GM12878 (cell line): ENCODE measurements around the gene ZCCHC3. TPM values are rescaled to one million over a fixed set of nuclear protein-coding genes. Genes with fewer than 3 reads are reported as not detected.

Source experiments
- ATAC-seq: fragments of 200-7000 bp; cut with Tn5 transposase; 3 replicates; pipeline ENCODE4 v1.9.1; 2020; ENCODE audit warnings: mild to moderate bottlenecking, moderate library complexity
- BruUV-seq: library from RNA; stranded (reverse); fragments of 400-500 nt; replicated peaks from 2 replicates; lab custom pipeline; 2021; lab: Mats Ljungman, UMichigan
- CTCF ChIA-PET: fragments of 300-600 bp; sonication (Branson Sonifier 250); formaldehyde crosslinking; extraction: SDS; loops from one replicate; lab custom pipeline; 2021; ENCODE audit warnings: inconsistent platforms; lab: Yijun Ruan, JAX
- POLR2A ChIA-PET: fragments of 350-600 bp; formaldehyde crosslinking; extraction: SDS; loops from one replicate; lab custom pipeline; 2021; ENCODE audit warnings: inconsistent platforms; lab: Charles Lee
- RAD21 ChIA-PET: fragments of 300-600 bp; sonication (Branson Sonifier 250); formaldehyde crosslinking; loops from one replicate; lab custom pipeline; 2023; ENCODE audit warnings: antibody characterized with exemption; ENCODE audit not compliant: unreplicated experiment; lab: Charles Lee
- SMC1A ChIA-PET: fragments of 300-600 bp; sonication (Branson Sonifier 250); formaldehyde crosslinking; loops from one replicate; lab custom pipeline; 2023; ENCODE audit not compliant: unreplicated experiment, uncharacterized antibody; lab: Charles Lee
- DNase-seq: peaks from one replicate; pipeline ENCODE4 v3.0.0-alpha.2; 2011; ENCODE audit warnings: low read depth, low spot score
- FAIRE-seq: peaks from 3 replicates; lab custom pipeline; 2011; peaks lifted over from hg19 to GRCh38; lab: Jason Lieb, UNC
- H2AFZ ChIP-seq: 2 replicates; pipeline ENCODE4 v1.6.0; 2011; ENCODE audit warnings: low read depth, low read length, control low read depth; ENCODE audit not compliant: control insufficient read depth
- H3K27ac ChIP-seq: 2 replicates; pipeline ENCODE4 v1.5.1; 2011; ENCODE audit warnings: control low read depth; ENCODE audit not compliant: control insufficient read depth, insufficient read depth
- H3K27me3 ChIP-seq, 2 experiments: replicated peaks in 1 of 2; 2 replicates each; pipeline versions ENCODE4 v1.6.0 to v1.6.1; 2011; ENCODE audit warnings: low read length in 1 of 2; ENCODE audit not compliant: control insufficient read depth in 2 of 2, insufficient read depth in 2 of 2
- H3K36me3 ChIP-seq, 2 experiments: 2 replicates each; pipeline ENCODE4 v1.5.1; 2011; ENCODE audit warnings: low read length in 1 of 2; ENCODE audit not compliant: control insufficient read depth in 2 of 2, insufficient read depth in 2 of 2
- H3K4me1 ChIP-seq: 2 replicates; pipeline ENCODE4 v1.6.1; 2011; ENCODE audit warnings: mild to moderate bottlenecking, low read length, moderate library complexity, mixed read lengths; ENCODE audit not compliant: control insufficient read depth, insufficient read depth
- H3K4me2 ChIP-seq: 2 replicates; pipeline ENCODE4 v1.6.0; 2011; ENCODE audit warnings: control low read depth; ENCODE audit not compliant: control insufficient read depth, insufficient read depth
- H3K4me3 ChIP-seq: fragments of 200-600 bp; sonication (generic); 2 replicates; pipeline ENCODE4 v1.5.1; 2016
- H3K79me2 ChIP-seq: 2 replicates; pipeline ENCODE4 v1.6.0; 2011; ENCODE audit warnings: low read length; ENCODE audit not compliant: control insufficient read depth, insufficient read depth
- H3K9ac ChIP-seq: 2 replicates; pipeline ENCODE4 v1.8.0; 2011; ENCODE audit warnings: low read length, control low read depth, mixed read lengths; ENCODE audit not compliant: control insufficient read depth, insufficient read depth
- H3K9me3 ChIP-seq: replicated peaks from 3 replicates; pipeline ENCODE4 v1.5.1; 2011; ENCODE audit warnings: mild to moderate bottlenecking, low read length; ENCODE audit not compliant: control insufficient read depth, insufficient read depth
- H4K20me1 ChIP-seq: 2 replicates; pipeline ENCODE4 v1.6.0; 2011; ENCODE audit not compliant: control insufficient read depth, insufficient read depth
- HDAC2 ChIP-seq: fragments of 200-600 bp; sonication (generic); IDR thresholded peaks from 2 replicates; pipeline ENCODE4 v1.6.1; 2017
- POLR2A ChIP-seq: IDR thresholded peaks from 2 replicates; pipeline ENCODE4 v1.6.1; 2011; ENCODE audit warnings: low read depth, mild to moderate bottlenecking, low read length
- SIX5 ChIP-seq: IDR thresholded peaks from 2 replicates; pipeline ENCODE4 v1.6.1; 2011; ENCODE audit warnings: mild to moderate bottlenecking, low read depth, low read length, moderate library complexity; ENCODE audit not compliant: severe bottlenecking
- WGBS: methylation state at CpG from one replicate; pipeline ENCODE4 v1.1.6; 2016; ENCODE audit warnings: low lambda C conversion rate; ENCODE audit not compliant: insufficient replicate concordance, insufficient coverage; ENCODE audit errors: missing lambda C conversion rate; 5-methylcytosine and 5-hydroxymethylcytosine counted together
- in situ Hi-C: fragments of 300-500 bp; cut with MboI; formaldehyde crosslinking; loops from 9 replicates; pipeline ENCODE4 v1.14.3; 2018; ENCODE audit warnings: mixed read lengths
- intact Hi-C: fragments of 100-400 bp; cut with micrococcal nuclease; formaldehyde crosslinking; loops from one replicate; pipeline ENCODE4 v1.14.2; 2022; ENCODE audit not compliant: unreplicated experiment
- polyA plus RNA-seq, 11 experiments: library from polyadenylated mRNA; depleted of rRNA in 4 of 11; unstranded in 6 of 11; stranded (reverse) in 5 of 11; fragments of >200 nt; fragmentation: Nextera tagmentation in 4 of 11; fragmentation: Illumina TruSeq in 1 of 11; extraction: Ambion mirVana in 4 of 11; extraction: Trizol in 1 of 11; gene quantifications; 1 replicate in 1 of 11; 2 replicates in 10 of 11; pipeline versions ENCODE4 v1.2.1 to v1.2.3, GENCODE V29; 2011 to 2016; ENCODE audit warnings: inconsistent platforms in 2 of 11, missing spikeins in 2 of 11, low read depth in 1 of 11
- total RNA-seq, 4 experiments: library from RNA; depleted of rRNA in 3 of 4; stranded (reverse); fragments of >200 nt in 3 of 4; fragmentation: Illumina TruSeq in 1 of 4; extraction: Trizol in 1 of 4; gene quantifications; 2 replicates each; pipeline versions ENCODE4 v1.2.1 to v1.2.3, GENCODE V29; 2013 to 2021

ZCCHC3 gene
- total and polyA plus RNA-seq, 10 of the 15 experiments (the other 5 are each of a cell fraction or from before 2014, with no cell fraction given): 5.3 to 36.1 (median 17.2) TPM

DNA sequence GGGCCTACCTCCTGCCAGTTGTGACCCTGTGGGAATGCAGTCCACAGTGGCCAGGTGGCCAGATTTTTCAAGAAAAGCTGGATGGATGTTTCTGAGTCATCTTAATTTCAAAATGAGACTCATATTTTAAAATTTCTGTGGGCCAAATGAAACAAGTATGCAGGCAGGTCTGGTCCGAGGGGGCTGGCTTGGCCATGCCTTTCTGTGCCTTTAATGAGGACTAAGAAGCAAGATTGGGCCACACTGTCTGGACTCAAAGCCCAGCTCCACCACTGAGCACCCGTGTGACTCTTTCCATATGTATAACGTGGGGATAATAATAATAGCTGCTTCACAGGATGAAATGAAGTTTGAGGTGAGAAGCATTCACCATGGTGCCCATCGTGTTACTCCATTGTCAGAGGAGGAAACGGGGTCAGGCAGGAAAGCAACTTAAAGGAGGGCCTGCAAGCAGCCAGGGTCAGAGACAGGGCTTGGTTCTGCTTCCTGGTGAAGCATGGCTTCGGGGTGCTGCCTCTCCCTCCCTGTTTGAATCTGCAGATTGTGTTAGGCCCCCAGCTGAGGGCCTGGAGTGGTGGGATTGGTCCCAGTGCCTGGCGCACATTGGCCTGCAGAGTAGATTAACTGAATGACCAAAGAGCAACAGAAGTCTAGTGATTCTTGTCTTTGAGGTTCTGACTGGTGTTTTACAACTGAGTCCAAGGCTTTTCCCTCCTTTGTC lies 31.8 kb downstream of the ZCCHC3 start:
- WGBS: 60% methylated on average over 7 of the region's 7 CpGs
- Histone ChIP-seq H3K9me3 (no peaks in the 10 kb centered on the region), H3K4me1 (peaks cover 15% of the 10 kb centered on the region), H3K36me3 (no peaks in the 10 kb centered on the region; a peak in 1 of 4 replicates), H2AFZ (no peak overlapping the region), H3K79me2 (peaks cover 11% of the 10 kb centered on the region), H3K4me2 (no peak overlapping the region), H4K20me1 (peaks cover 4% of the 10 kb centered on the region), H3K27me3 (no peaks in the 10 kb centered on the region), H3K4me3 (no peak overlapping the region), H3K27ac (no peak overlapping the region), H3K9ac (no peak overlapping the region)
- ChIA-PET SMC1A (interaction anchor here (0.8 to 3.9 kb wide), 5 partner anchors 30 to 115 kb away, joined by 3 to 28 read pairs (median 7); no protein-coding TSS in a partner anchor), CTCF (interaction anchor here (0.6 to 4.6 kb wide), 14 partner anchors 9 to 121 kb away, joined by 3 to 59 read pairs (median 10); partner anchors contain the start of gene NRSN2), RAD21 (interaction anchor here (0.9 to 3.5 kb wide), 4 partner anchors 31 to 118 kb away, joined by 3 to 19 read pairs (median 5); no protein-coding TSS in a partner anchor), POLR2A (interaction anchor here (0.7 to 1.2 kb wide), 3 partner anchors 18 to 101 kb away, joined by 3 to 4 read pairs (median 3); partner anchors contain the start of gene NRSN2)
- intact Hi-C loops (no loop called here), in situ Hi-C loops (no loop called here)
- no peak for DNase-seq
- TF ChIP-seq SIX5 (no peak), POLR2A (peak; percentile 12; the same call in 1 of the 2 replicates)
- ATAC-seq: no peak
- FAIRE-seq: no peak
- no TSS peak for BruUV-seq

DNA sequence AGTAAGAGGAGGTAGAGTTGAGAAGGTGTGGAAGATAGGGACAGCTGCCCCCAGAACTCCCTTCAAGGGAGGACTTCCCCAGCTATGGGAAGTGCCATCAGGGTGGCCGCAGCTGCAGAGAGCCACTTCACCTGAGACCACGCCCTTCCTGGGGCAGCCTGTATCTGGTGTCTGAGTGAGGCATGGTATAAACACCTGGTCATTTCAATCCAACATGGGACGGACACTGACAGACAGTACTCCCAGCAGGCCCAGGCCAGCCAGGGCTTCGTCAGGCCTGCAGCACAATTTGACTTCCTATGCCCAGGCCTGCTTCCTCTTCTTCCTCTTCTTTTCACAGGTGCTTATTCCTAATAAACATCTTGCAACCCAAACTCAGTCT lies 32.5 kb downstream of the ZCCHC3 start:
- POLR2A ChIA-PET: interaction anchor here (0.9 kb wide), 1 partner anchor 17 kb away, joined by 3 read pairs; the partner anchor contains the start of gene NRSN2

More for the DNA sequence above, 32.5 kb downstream of the ZCCHC3 start:
- no peak for DNase-seq
- no peak overlapping the region for H2AFZ ChIP-seq
- TF ChIP-seq POLR2A (0 out of 2 replicates have a peak, but pooled peaks have one; percentile 4), HDAC2 (no peak)
- no TSS peak for BruUV-seq
- peaks cover 15% of the 10 kb centered on the region for H3K4me1 ChIP-seq
- in situ Hi-C loops: loop anchor here (5.0 kb wide), 1 partner anchor 118 kb away; no protein-coding TSS in a partner anchor
- H3K27ac ChIP-seq: no peak overlapping the region
- intact Hi-C loops: loop anchor here (1.0 to 5.0 kb wide), 2 partner anchors 63 to 121 kb away; no protein-coding TSS in a partner anchor
- no peaks in the 10 kb centered on the region for H3K9me3 ChIP-seq
- peaks cover 4% of the 10 kb centered on the region for H4K20me1 ChIP-seq
- no peak overlapping the region for H3K4me3 ChIP-seq
- H3K36me3 ChIP-seq: no peaks in the 10 kb centered on the region; a peak in 1 of 4 replicates
- ChIA-PET CTCF (interaction anchor here (0.6 to 4.6 kb wide), 22 partner anchors 10 to 192 kb away, joined by 3 to 59 read pairs (median 6); partner anchors contain the start of genes DEFB132 and NRSN2), SMC1A (interaction anchor here (0.8 to 3.9 kb wide), 8 partner anchors 14 to 127 kb away, joined by 3 to 28 read pairs (median 6); no protein-coding TSS in a partner anchor), RAD21 (interaction anchor here (1.4 to 3.5 kb wide), 7 partner anchors 48 to 122 kb away, joined by 4 to 19 read pairs (median 6); no protein-coding TSS in a partner anchor)
- H3K9ac ChIP-seq: no peak overlapping the region
- H3K79me2 ChIP-seq: peaks cover 11% of the 10 kb centered on the region
- no peak for FAIRE-seq
- ATAC-seq: no peak
- H3K27me3 ChIP-seq: no peaks in the 10 kb centered on the region
- 60% methylated on average over 4 of the region's 4 CpGs for WGBS
- no peak overlapping the region for H3K4me2 ChIP-seq
